ENCODE results near the gene ACSL1.

DNA sequence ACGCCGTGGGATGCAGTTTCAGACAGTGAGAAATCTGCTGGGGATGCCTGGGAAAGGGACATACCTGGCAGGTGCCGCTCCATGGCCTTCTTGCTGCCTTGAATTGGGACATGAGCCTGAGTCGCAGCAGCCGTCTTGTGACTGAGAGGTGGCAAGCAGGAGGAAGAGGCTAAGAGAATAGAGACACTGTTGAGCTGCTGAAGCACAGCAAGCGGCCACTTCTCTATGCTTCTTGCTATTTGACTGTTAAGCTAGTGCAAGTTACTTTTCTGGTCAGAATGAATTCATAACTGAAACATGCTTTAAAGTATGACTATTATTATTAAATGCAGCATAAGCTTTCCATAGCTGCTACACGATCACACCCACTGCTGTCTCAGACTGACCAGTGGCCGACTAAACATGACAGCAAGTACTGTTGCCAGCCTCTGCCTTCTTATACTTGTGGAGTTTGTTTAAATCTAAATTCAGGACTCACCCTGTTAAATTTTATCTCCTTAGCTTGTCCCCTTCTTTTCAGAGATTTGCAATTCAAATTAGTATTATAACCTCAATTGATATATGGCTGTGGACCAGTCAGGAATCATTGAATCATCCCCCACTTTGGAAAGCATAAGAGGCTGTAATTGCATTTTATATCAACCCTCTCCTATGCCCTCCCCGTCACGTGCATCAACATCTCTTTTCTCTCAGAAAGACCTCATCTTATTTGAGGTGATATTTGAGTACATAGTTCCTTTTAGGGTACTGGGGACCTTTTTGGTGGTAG, 24.8 kb upstream of the ACSL1 start:
- TF ChIP-seq EZH2phosphoT487 (IDR thresholded peaks at IDR 0.05), result no peak
- TF ChIP-seq CTCF (IDR thresholded peaks at IDR 0.05), result no peak
